HG03439 (cell line): Measurements from ENCODE around the gene RGS8.
"Not testable (repeated sequence)": the region's sequence is repeated elsewhere in the genome, so short reads cannot be mapped to it uniquely, and the experiment has no call there.

Experiments
- ATAC-seq: cut with Tn5 transposase; IDR thresholded peaks from one replicate; pipeline ENCODE4 v1.9.1; 2021; ENCODE audit warnings: mild to moderate bottlenecking, moderate library complexity; ENCODE audit not compliant: unreplicated experiment

The RGS8 gene

DNA sequence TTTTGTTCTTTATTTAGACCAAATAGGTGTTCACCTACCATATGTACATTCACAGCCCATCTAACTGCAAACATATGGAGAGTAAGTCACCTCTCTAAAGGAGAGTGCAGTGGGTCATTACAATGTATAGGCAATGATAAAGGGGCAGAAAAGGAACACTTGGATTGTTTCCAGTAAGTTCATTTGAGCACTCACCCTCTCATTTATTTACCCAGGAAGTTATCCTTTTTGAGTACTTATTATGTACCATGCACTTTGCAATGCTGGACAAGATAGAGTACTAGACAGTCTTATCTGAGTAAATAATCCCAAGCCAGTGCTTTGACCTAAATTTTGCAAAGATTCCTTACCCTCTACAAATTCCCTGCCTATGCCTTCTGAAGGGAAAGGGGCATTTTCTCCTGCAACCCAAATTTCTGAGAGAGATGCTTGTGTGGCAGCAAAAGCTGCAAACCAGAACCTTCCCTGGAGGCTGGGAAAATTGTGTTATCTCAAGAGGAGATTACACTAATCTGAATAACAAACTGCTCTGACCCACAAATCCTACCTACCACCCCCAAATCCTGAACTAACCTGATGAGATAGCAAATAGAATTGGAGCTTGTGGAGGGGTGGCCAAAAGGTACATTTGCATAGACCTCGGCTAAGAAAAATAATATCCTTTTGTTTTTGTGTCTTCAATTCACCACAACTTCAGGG, 18.6 kb upstream of the RGS8 start:
- ATAC-seq = no peak

GRCh38 chr1:182700351-182700709, 15.9 kb upstream of the RGS8 start:
- no peak for ATAC-seq

DNA sequence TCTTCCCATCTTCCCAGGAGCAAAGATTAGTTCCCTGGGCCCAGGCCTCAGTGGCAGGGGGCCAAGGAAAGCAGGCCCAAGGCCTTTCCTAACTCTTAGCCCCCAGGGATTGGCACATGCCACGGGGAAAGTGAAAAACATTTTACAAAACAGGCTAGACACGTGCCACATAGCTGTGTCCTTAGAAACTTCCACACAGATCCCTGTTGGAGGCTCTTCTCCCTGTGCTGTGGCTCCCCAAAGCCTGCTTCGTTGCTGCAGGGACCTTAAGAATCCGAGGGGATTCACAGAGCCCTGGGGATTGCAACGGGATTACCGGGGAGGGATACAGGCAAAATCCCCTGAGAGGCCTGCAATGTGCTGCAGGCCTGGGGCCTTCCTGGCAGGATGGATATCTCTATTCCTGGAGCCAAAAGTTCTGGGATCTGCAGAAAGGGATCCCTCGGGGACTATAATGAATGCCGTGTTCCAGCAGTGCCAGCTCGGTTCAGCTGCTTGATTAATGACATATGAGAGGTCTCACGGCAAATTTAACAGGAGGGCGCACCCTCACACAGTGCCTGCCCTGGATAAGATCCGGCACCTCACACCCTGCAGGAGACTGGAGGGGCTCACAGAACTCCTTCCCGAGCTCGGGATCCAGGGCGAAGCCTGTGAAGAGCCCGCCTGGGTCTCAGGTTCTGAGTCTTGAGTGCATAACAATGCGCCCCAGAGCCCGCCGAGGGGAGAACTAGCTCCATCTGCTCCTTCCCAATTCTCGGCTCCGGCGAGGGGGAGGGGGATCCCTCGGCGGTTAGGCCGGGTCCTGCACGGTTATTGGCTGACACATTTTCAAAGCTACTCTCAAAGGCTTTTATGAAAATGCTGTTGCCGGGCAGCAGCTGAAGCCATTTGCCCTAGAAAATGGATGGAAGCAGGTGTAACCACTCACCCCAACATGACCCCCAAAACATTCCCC, 15.3 kb upstream of the RGS8 start:
- no peak for ATAC-seq

DNA sequence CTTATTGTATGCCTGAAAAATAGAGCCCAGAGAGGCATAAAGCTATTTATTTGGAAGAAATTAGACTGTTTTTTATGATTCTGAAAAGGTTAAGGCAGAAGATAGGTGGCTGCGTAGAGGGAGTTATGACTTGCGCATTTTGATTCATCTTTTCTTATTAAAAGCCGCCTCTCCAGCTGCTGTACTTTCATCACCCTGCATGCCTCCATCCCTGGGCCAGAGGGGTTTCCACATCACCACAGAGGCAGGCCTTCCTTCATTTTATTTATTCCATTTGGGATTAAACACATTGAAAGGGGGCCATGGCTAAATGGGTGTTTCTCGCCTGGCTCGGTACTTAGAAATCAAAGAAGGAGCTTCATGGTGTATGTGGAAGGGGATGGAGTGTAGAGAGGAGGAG, 14.6 kb upstream of the RGS8 start:
- ATAC-seq = no peak

- ATAC-seq = not testable (repeated sequence)
These were observed 8.8 kb upstream of the RGS8 start for GRCh38 chr1:182693139-182693538.

GRCh38 chr1:182690886-182691443, 6.6 kb upstream of the RGS8 start:
- ATAC-seq = no peak

- ATAC-seq = no peak
These were observed 4.2 kb upstream of the RGS8 start for GRCh38 chr1:182688436-182689205.

GRCh38 chr1:182687361-182687760, 3.0 kb upstream of the RGS8 start:
- ATAC-seq = no peak

GRCh38 chr1:182686446-182686845, 2.1 kb upstream of the RGS8 start:
- ATAC-seq = no peak

- no peak for ATAC-seq
These were observed 828 bp upstream of the RGS8 start for GRCh38 chr1:182685215-182685614.

- no peak for ATAC-seq
These were observed 1.4 kb downstream of the RGS8 start for GRCh38 chr1:182682898-182683501.

DNA sequence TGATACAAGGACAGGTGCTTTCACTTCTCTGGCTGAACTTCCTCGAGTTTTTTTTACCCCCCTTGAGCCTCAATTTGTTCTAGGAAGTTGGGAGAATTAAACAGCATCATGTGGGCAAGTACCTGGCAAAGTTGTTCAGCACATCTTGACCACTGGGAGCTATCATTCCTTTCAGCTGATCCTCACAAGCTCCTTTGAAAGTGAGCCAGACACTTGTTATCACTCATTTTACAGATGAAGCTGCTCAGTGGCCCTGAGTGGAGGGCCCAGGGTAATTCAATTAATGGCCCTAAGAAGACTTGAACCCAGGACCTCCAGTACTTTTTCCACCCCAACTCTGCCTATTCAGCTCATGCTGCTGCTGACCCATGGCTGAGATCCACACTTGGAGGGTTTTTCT, 2.0 kb downstream of the RGS8 start:
- no peak for ATAC-seq

DNA sequence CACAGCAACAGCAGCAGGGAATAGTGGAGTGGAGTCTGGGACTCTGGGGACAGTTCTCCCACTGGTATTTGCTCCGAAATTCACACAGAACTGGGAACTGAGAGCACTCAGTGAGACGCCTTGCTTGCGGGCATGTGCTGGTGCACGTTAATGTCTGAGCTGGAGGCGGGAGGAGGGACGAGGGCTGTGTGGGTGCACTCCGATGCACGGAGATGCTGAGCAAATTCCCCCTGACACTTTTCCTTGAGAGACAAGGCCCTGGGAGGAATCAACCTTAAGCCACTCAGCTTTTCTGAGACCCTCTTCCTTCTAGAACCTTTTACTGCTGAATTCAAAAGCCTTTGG, 2.8 kb downstream of the RGS8 start:
- no peak for ATAC-seq

GRCh38 chr1:182680901-182681567, 3.4 kb downstream of the RGS8 start:
- no peak for ATAC-seq

- no peak for ATAC-seq
These were observed 4.0 kb downstream of the RGS8 start for GRCh38 chr1:182680408-182680807.

- ATAC-seq = no peak
These were observed 4.7 kb downstream of the RGS8 start for GRCh38 chr1:182679684-182680083.

DNA sequence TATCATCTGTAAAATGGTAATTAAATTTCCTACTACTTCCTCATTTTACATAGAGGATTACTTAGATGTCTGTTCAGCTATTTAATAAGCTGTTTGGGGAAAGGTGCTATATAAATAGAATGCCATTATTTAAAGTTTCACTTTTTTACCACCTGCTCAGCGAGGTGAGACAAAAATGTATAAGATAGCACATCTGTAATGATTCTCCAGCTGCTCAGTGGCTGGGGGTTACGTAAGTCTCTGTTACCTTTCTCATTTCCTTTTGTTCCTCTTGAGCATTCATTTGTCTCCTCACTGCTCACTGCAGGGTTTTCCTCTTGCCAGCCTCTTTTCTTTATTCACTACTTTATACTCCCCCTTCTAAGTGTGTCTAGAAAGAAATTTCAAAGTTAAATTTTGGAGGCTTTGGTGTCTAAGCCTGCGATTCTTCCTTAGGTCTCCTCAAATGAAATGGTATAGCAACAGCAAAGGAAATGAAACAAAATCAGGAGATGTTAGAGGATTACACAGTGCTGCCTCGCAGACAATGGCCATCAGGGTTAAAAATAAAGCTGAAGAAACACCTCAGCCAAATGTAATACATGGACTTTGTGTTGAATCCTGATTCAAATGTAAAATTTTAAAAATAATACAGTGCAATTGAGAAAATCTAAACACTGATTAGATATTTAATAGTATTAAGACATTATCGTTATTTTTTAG, 6.8 kb downstream of the RGS8 start:
- peak; percentile 74 for ATAC-seq

DNA sequence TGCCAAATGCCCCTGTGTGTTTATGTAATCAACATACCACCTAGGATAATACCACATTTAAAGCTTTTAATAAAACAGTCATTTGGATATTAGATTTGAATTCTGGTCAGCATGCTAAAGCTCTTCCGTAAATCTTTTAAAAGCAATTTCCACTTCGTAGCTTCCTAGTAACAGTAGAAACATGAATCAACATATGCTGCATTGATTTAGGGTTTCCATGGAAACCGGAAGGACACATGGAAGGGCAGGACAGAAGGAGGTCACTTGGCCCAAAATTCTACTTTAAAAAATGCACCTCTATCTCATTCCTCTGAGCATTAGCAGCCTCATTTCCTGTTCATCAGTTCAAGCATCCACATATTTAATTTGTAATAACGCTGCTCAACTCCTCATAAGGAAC, 8.1 kb downstream of the RGS8 start:
- ATAC-seq = no peak

GRCh38 chr1:182674346-182675246, 9.8 kb downstream of the RGS8 start:
- no peak for ATAC-seq
